Measurements from ENCODE around the gene MRPS11.

DNA sequence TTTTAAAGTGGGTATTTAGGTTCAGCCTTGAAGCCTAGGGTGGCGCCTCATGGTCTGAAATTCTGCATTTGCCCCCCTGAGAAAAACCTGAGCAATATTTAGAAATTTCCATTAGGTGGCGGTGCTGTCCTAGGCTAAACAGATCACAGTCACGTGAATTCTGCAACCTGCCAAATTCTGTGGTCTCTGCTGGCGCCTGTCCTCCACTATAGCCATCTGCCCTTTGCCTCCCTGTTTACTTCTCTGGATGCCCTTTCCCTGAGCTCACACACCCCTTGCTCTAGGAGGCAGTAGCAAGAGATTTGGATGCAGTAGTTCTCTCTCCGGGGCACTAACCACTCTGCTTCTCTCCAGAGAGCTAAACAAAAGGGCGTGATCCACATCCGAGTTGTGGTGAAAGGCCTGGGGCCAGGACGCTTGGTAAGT is 9.1 kb downstream of the MRPS11 start:
- TF ChIP-seq POLR2A (IDR thresholded peaks at IDR 0.05; ENCODE audit: low read length), result no peak
- no peak for TF ChIP-seq GATA1 (IDR thresholded peaks at IDR 0.05; ENCODE audit: low read depth, low read length)
